CD4-positive, CD25-positive, alpha-beta regulatory T cell (primary cell): Measurements from ENCODE around the gene IGSF9B. TPM values are rescaled to one million over a fixed set of nuclear protein-coding genes. Genes with fewer than 3 reads are reported as not detected.

ENCODE experiments used
- ATAC-seq, 2 donors: fragments of 150-1000 bp; cut with Tn5 transposase; one replicate each; pipeline ENCODE4 v1.10.0; 2021; ENCODE audit warnings: low read depth in 2 of 2, moderate number of reproducible peaks in 2 of 2, moderate library complexity in 1 of 2
- DNase-seq, 3 donors: peaks; one replicate each; pipeline versions ENCODE4 v3.0.0 to v3.0.0-alpha.2; 2012 to 2022; ENCODE audit warnings: mixed read lengths in 1 of 3
- H3K27ac ChIP-seq: one replicate; pipeline ENCODE4 v1.7.0; 2013; ENCODE audit warnings: mild to moderate bottlenecking, low read length; ENCODE audit not compliant: insufficient read depth, poor library complexity, severe bottlenecking
- H3K27me3 ChIP-seq: one replicate; pipeline ENCODE4 v1.7.0; 2013; ENCODE audit warnings: low read length; ENCODE audit not compliant: control insufficient read depth, insufficient read depth
- H3K36me3 ChIP-seq: one replicate; pipeline ENCODE4 v1.7.0; 2013; ENCODE audit warnings: mild to moderate bottlenecking, low read length, moderate library complexity; ENCODE audit not compliant: control insufficient read depth, insufficient read depth
- H3K4me1 ChIP-seq: 2 replicates; pipeline ENCODE4 v1.7.0; 2013; ENCODE audit warnings: mild to moderate bottlenecking, low read length; ENCODE audit not compliant: insufficient read depth, control insufficient read depth, poor library complexity, severe bottlenecking
- H3K4me3 ChIP-seq: one replicate; pipeline ENCODE4 v1.7.0; 2013; ENCODE audit warnings: low read depth, mild to moderate bottlenecking, low read length, moderate library complexity
- H3K9me3 ChIP-seq, 2 experiments: 1 replicate in 1 of 2; 2 replicates in 1 of 2; pipeline ENCODE4 v1.7.0; 2013; ENCODE audit warnings: low read length in 2 of 2, mild to moderate bottlenecking in 1 of 2, moderate library complexity in 1 of 2; ENCODE audit not compliant: control insufficient read depth in 2 of 2
- H3K27ac Mint-ChIP-seq, 3 donors: one replicate each; pipeline ENCODE4 v1.8.0; 2020 to 2022; ENCODE audit warnings: mild to moderate bottlenecking in 3 of 3, mixed read lengths in 3 of 3, moderate library complexity in 2 of 3
- H3K27me3 Mint-ChIP-seq: one replicate; pipeline ENCODE4 v1.8.0; 2022; ENCODE audit warnings: mild to moderate bottlenecking, mixed read lengths
- H3K36me3 Mint-ChIP-seq: one replicate; pipeline ENCODE4 v1.8.0; 2020; ENCODE audit warnings: mixed read lengths
- H3K4me1 Mint-ChIP-seq, 4 donors: one replicate each; pipeline ENCODE4 v1.8.0; 2020 to 2022; ENCODE audit warnings: mixed read lengths in 4 of 4, mild to moderate bottlenecking in 1 of 4
- H3K4me3 Mint-ChIP-seq, 4 donors: one replicate each; pipeline ENCODE4 v1.8.0; 2020 to 2022; ENCODE audit warnings: mild to moderate bottlenecking in 4 of 4, mixed read lengths in 4 of 4, moderate library complexity in 3 of 4
- H3K9me3 Mint-ChIP-seq, 7 donors: one replicate each; pipeline ENCODE4 v1.8.0; 2020 to 2022; ENCODE audit warnings: mixed read lengths in 7 of 7, mild to moderate bottlenecking in 3 of 7, moderate library complexity in 2 of 7
- polyA plus RNA-seq, 4 donors: library from polyadenylated mRNA; unstranded; fragments of 300-500 nt; fragmentation: Illumina TruSeq; gene quantifications; one replicate each; pipeline ENCODE4 v1.2.3, GENCODE V29; 2021
- total RNA-seq: library from RNA; stranded (reverse); gene quantifications from one replicate; pipeline ENCODE4 v1.2.3, GENCODE V29; 2022

Gene IGSF9B
- total and polyA plus RNA-seq, 5 donors from 2014 or later: 0.65 to 40.0 (median 1.3) TPM

- Histone ChIP-seq H3K4me3 (no peak overlapping the region), H3K36me3 (no peaks in the 10 kb centered on the region), H3K4me1 (peaks cover 36% of the 10 kb centered on the region), H3K27me3 (peaks cover 17% of the 10 kb centered on the region), H3K27ac (no peak overlapping the region), H3K9me3 (no peaks in the 10 kb centered on the region)
- Mint-ChIP-seq H3K9me3 (peaks cover 0 to 4% (median 0%) of the 10 kb centered on the region in 7 donors), H3K27me3 (peaks cover 42% of the 10 kb centered on the region), H3K36me3 (no peaks in the 10 kb centered on the region), H3K4me1 (peaks cover 14 to 61% (median 35%) of the 10 kb centered on the region in 4 donors), H3K27ac (no peak overlapping the region), H3K4me3 (no peak overlapping the region)
- ATAC-seq (no peak), DNase-seq (no peak)
These were observed 5.2 kb downstream of the IGSF9B start for GRCh38 chr11:133951327-133952198.

GRCh38 chr11:133950874-133951326 is 5.9 kb downstream of the IGSF9B start:
- no peak overlapping the region for H3K27ac Mint-ChIP-seq

GRCh38 chr11:133950421-133950820 is 6.3 kb downstream of the IGSF9B start:
- H3K4me1 ChIP-seq: peaks cover 42% of the 10 kb centered on the region
- H3K4me3 ChIP-seq: no peak overlapping the region
- H3K27me3 Mint-ChIP-seq: peaks cover 39% of the 10 kb centered on the region
- DNase-seq (no peak), ATAC-seq (no peak)
- no peaks in the 10 kb centered on the region for H3K36me3 ChIP-seq
- no peaks in the 10 kb centered on the region for H3K9me3 ChIP-seq
- H3K36me3 Mint-ChIP-seq: peaks cover under 1% of the 10 kb centered on the region
- peaks cover 17% of the 10 kb centered on the region for H3K27me3 ChIP-seq
- peaks cover 15 to 70% (median 37%) of the 10 kb centered on the region in 4 donors for H3K4me1 Mint-ChIP-seq
- H3K27ac ChIP-seq: no peak overlapping the region
- H3K9me3 Mint-ChIP-seq: peaks cover 0 to 3% (median 0%) of the 10 kb centered on the region in 7 donors
- no peak overlapping the region for H3K4me3 Mint-ChIP-seq
- no peak overlapping the region for H3K27ac Mint-ChIP-seq

More at GRCh38 chr11:133950874-133951326, 5.9 kb downstream of the IGSF9B start:
- peaks cover 40% of the 10 kb centered on the region for H3K4me1 ChIP-seq
- no peaks in the 10 kb centered on the region for H3K36me3 ChIP-seq
- Mint-ChIP-seq H3K27me3 (peaks cover 42% of the 10 kb centered on the region), H3K36me3 (no peaks in the 10 kb centered on the region), H3K4me3 (no peak overlapping the region), H3K4me1 (peaks cover 14 to 68% (median 36%) of the 10 kb centered on the region in 4 donors), H3K9me3 (peaks cover 0 to 4% (median 0%) of the 10 kb centered on the region in 7 donors)
- ATAC-seq (no peak), DNase-seq (no peak)
- no peak overlapping the region for H3K4me3 ChIP-seq
- peaks cover 17% of the 10 kb centered on the region for H3K27me3 ChIP-seq
- H3K27ac ChIP-seq: no peak overlapping the region
- H3K9me3 ChIP-seq: no peaks in the 10 kb centered on the region

- no peak overlapping the region for H3K4me3 ChIP-seq
- H3K27ac Mint-ChIP-seq: no peak overlapping the region
- ATAC-seq (no peak), DNase-seq (no peak)
- H3K27me3 ChIP-seq: peaks cover 6% of the 10 kb centered on the region
- no peaks in the 10 kb centered on the region for H3K9me3 ChIP-seq
- H3K36me3 Mint-ChIP-seq: peaks cover 6% of the 10 kb centered on the region
- no peak overlapping the region for H3K27ac ChIP-seq
- H3K27me3 Mint-ChIP-seq: peaks cover 26% of the 10 kb centered on the region
- peaks cover 48% of the 10 kb centered on the region for H3K4me1 ChIP-seq
- peak overlapping the region in 1 of 4 donors; percentile 68 for H3K4me3 Mint-ChIP-seq
- H3K9me3 Mint-ChIP-seq: peaks cover 0 to 1% (median 0%) of the 10 kb centered on the region in 7 donors
- H3K36me3 ChIP-seq: no peaks in the 10 kb centered on the region
- H3K4me1 Mint-ChIP-seq: peaks cover 12 to 70% (median 37%) of the 10 kb centered on the region in 4 donors
These were observed 7.6 kb downstream of the IGSF9B start for GRCh38 chr11:133949129-133949528.

- DNase-seq: no peak
- Mint-ChIP-seq H3K9me3 (peaks cover 0 to 1% (median 0%) of the 10 kb centered on the region in 7 donors), H3K27ac (peak overlapping the region; percentile 5 to 92 (median 71)), H3K36me3 (peaks cover 6% of the 10 kb centered on the region), H3K4me1 (peaks cover 12 to 69% (median 36%) of the 10 kb centered on the region in 4 donors), H3K27me3 (peaks cover 22% of the 10 kb centered on the region), H3K4me3 (peak overlapping the region in 1 of 4 donors; percentile 68)
- Histone ChIP-seq H3K9me3 (no peaks in the 10 kb centered on the region), H3K36me3 (no peaks in the 10 kb centered on the region), H3K4me3 (no peak overlapping the region), H3K4me1 (peaks cover 52% of the 10 kb centered on the region), H3K27ac (no peak overlapping the region), H3K27me3 (peaks cover 3% of the 10 kb centered on the region)
- no peak for ATAC-seq
These were observed 8.1 kb downstream of the IGSF9B start for GRCh38 chr11:133948711-133949110.

- Histone ChIP-seq H3K4me3 (peak overlapping the region; percentile 51), H3K9me3 (no peaks in the 10 kb centered on the region), H3K27me3 (no peaks in the 10 kb centered on the region), H3K36me3 (no peaks in the 10 kb centered on the region), H3K27ac (no peak overlapping the region), H3K4me1 (peaks cover 58% of the 10 kb centered on the region)
- peaks cover 6% of the 10 kb centered on the region for H3K36me3 Mint-ChIP-seq
- DNase-seq: peak; percentile 41 to 78 (median 70)
- peaks cover 0 to 1% (median 0%) of the 10 kb centered on the region in 7 donors for H3K9me3 Mint-ChIP-seq
- H3K27me3 Mint-ChIP-seq: peaks cover 12% of the 10 kb centered on the region
- peaks cover 12 to 63% (median 36%) of the 10 kb centered on the region in 4 donors for H3K4me1 Mint-ChIP-seq
- ATAC-seq: peak; percentile 38 to 39
- H3K4me3 Mint-ChIP-seq: peak overlapping the region; percentile 61 to 88 (median 74)
- H3K27ac Mint-ChIP-seq: peak overlapping the region; percentile 5 to 97 (median 92)
These were observed 9.4 kb downstream of the IGSF9B start for GRCh38 chr11:133947321-133947756.

GRCh38 chr11:133946541-133947318 is 10.0 kb downstream of the IGSF9B start:
- Mint-ChIP-seq H3K27me3 (peaks cover 12% of the 10 kb centered on the region), H3K9me3 (peaks cover 0 to 1% (median 0%) of the 10 kb centered on the region in 7 donors), H3K4me3 (peak overlapping the region in 3 of 4 donors; percentile 68 to 88 (median 70)), H3K27ac (peak overlapping the region in 2 of 3 donors; percentile 60 to 92), H3K36me3 (peaks cover 10% of the 10 kb centered on the region), H3K4me1 (peaks cover 12 to 62% (median 37%) of the 10 kb centered on the region in 4 donors)
- ATAC-seq: no peak
- no peak overlapping the region for H3K4me3 ChIP-seq
- H3K9me3 ChIP-seq: no peaks in the 10 kb centered on the region
- H3K36me3 ChIP-seq: no peaks in the 10 kb centered on the region
- H3K27ac ChIP-seq: no peak overlapping the region
- no peaks in the 10 kb centered on the region for H3K27me3 ChIP-seq
- H3K4me1 ChIP-seq: peaks cover 58% of the 10 kb centered on the region
- peak in 1 of 3 donors; percentile 42 for DNase-seq
